IPS DF 4.7 (cell line): ENCODE data around the gene FNDC5.

ENCODE experiments used
- DNase-seq: peaks from one replicate; pipeline ENCODE4 v3.0.0-alpha.2; 2013; ENCODE audit warnings: low spot score; ENCODE audit errors: extremely low read depth

The FNDC5 gene

DNA sequence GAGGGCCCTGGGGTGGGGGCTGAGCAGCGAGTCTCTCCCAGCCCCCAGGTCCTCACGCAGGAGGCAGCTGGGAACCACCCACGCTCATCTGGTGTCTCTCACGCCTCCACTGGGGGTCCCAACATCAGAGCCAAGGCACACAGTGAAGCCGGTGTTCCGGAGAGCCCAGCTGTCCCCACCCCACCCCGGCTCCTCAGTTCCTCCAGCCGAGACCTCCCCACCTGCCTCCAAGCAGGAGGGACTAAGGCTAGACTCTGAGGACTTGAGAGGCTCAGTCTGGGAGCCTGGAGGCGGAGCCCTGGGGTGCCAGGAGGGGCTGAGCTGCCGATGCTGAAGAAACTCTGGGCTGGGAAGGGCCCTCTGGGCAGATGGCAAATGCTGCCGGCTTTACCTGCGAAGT is 14.0 kb upstream of the FNDC5 start:
- no peak for DNase-seq

DNA sequence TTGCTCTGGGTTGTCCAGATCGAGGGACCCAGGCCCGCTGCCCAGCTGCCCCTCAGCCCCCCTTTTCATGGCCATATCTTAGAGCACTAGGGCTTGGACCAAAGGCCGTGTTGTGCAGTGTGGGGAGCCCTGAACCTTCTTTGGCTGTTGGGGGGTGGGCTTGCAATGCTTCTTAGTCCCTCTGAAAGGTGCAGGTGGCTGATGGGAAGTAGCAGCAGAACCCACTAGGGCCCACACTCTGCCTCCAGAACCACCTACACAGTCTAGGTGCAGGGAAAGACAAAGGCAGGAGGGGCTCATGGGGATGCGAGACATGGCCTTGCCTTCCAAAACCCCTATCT is 13.3 kb upstream of the FNDC5 start:
- DNase-seq = no peak

DNA sequence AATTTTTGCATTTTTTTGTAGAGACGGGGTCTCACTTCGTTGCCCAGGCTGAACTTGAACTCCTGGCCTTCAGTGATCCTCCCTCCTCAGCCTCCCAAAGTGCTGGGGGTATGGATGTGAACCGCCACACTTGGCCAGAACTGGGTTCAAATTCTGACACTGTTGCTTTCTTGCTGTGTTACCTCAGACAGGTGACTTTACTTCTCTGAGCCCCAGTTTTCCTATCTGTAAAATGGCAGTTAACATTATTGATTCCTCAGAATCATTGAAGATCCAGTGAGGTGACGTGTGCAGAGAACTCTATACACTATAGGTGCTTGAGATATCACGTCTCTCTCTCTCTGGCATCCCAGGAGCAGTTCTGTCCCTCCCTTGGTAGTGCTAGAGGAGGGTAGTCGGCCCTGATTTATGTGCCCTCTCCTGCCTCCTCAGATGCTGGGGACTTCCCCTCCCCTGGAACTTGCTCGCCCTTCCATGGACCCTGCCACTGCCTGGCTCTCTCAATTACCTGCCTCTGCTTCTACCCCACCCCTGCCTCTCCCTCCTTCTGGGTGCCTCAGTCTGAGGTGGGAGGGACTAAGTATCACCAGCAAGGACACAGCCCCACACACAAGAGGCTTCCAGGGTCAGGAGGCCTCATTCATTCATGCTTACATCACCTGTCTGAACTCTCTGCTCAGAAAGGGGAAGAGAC is 12.8 kb upstream of the FNDC5 start:
- no peak for DNase-seq

DNA sequence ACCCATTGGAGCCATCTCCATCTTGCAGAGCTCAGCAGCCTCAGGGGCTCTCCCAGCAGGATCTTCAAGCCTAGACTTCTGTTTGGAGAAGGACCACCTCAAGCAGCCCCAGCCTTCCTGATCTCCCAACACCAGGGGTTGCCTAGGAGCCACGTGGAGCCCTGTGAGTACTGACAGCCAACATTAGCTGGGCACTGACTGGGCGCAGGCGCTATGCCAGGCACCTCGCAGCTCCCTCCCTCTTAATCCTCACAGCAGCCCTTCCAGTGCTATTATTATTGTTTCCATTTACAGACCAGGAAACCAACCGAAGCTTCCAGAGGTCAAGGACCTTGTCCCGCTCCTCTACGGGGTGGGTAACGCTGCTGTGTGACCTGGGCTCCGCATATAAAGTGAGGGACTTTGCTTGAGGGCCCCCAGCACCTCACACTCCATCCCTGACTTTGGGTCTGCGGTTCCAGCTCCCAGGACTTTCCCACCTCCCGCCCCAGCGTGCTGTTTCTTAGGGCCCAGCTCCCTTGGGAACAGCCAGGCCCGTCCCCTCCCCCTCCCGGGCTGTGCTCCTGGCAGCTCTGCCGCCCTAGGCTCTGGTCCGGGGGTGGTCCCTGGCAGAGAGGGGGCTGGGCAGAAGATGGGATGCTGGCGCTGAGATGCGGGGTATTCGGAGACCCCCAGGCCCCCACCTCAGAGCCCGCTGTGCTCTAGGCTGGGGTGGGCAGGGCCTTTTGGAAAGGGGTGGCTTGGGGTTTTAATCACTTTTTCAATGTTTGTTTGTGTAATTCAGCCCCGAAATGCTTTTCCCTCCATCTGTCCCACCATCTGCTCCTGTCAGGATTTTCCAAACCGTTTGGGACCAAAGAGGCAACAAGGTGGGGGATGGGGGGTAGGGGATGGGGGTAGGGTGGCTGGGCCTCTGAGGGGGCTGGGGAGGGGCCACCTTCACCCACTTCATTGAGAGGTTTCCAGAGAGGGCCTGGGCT is 11.4 kb upstream of the FNDC5 start:
- no peak for DNase-seq

DNA sequence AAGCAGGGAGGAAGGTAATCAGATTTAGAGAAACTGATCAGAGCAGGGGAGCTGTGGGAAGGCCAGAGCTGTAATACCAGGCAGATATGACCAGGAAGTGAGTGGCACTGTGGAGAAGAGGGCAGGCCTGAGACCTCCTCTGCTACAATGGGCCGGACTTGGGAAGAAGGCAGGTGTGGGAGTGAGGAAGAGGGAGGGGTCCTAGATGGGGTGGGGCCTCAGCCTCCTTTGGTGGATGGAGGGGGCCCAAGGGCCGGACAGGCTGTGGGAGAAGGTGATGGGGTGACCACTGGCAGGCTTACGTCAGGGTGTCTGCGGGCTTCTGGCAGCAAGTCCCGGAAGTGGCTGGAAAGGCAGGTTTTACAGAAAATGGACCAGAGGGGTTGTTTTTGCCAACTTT is 10.6 kb upstream of the FNDC5 start:
- no peak for DNase-seq

DNA sequence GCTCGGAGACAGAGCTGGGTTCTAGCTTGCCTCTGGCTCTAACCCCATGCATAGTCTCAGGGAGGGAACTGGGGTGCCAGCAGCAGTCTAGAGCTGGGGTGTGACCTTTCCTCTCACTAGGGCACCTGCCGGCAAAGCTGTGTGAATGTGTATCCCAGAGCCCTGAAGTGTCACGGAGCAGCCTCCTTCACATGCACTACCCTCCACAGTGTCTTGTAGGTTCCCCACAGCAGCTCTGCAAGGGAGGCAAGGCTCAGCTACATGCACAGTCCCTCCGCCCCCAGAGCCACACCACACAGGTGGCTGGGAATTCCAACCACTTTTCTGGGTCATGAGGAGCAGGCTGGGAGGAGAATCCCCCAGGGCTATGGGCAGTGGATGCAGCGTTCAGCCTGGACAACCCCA is 7.9 kb upstream of the FNDC5 start:
- DNase-seq = no peak

DNA sequence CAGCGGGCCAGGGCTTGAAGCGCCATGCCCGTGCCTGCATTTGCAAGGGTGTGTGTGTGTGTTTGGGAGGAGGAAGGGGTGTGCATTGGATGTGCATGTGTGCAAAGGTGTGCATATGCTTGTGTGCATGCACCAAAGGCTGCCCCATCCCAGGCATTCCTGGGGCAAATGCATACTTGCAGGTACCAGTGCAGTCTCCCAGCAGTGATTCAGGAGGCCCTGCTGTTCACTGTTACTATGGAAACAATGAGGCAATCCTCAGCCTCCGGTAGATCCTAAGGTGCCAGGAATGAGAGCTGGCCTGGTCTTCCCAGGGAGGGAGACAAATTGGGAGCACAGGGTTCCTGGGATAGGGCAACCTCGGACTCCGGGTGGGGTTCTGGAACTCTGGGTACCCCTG is 7.5 kb upstream of the FNDC5 start:
- no peak for DNase-seq

DNA sequence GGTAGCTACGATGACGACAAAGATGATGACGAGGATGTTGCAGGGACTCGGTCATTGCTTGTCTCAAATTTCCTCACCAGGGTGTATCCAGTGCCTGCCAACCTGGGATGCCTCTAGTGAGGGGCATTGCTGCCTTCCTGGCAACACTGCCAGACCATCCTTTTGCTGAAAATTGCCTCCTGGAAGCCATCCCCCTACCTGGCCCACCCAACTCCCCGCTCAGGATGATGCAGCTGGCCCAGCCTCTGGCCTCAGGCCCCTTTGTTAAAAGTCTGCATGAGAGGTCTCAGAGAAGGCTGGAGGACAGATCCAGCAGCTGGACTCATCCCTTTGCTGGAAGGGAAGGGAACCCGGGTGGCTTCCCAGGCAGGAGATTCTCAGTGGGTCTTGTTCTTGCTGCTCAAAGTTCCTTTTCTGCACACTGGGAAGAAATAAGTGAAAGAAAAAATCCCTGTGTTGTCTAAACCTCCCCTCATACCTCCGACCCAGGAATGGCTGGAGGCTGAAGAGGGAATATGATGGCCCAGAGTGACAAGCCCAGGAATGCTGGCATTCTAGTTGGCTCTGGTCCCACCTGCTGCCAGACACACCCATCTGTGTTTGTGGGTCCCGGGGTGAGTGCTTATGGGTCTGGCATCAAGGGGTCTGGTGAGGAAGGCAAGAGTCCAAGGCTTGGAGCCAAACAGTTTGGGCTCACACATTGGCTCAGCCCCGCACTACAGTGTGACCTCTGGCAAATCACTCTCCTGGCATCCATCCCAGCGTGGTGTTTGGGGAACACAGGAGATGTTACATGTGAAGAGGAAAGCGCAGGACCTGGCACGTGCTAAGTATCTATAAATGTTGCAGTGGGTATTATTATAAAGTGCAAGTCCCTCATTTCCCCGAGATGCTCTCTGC is 6.7 kb upstream of the FNDC5 start:
- no peak for DNase-seq

DNA sequence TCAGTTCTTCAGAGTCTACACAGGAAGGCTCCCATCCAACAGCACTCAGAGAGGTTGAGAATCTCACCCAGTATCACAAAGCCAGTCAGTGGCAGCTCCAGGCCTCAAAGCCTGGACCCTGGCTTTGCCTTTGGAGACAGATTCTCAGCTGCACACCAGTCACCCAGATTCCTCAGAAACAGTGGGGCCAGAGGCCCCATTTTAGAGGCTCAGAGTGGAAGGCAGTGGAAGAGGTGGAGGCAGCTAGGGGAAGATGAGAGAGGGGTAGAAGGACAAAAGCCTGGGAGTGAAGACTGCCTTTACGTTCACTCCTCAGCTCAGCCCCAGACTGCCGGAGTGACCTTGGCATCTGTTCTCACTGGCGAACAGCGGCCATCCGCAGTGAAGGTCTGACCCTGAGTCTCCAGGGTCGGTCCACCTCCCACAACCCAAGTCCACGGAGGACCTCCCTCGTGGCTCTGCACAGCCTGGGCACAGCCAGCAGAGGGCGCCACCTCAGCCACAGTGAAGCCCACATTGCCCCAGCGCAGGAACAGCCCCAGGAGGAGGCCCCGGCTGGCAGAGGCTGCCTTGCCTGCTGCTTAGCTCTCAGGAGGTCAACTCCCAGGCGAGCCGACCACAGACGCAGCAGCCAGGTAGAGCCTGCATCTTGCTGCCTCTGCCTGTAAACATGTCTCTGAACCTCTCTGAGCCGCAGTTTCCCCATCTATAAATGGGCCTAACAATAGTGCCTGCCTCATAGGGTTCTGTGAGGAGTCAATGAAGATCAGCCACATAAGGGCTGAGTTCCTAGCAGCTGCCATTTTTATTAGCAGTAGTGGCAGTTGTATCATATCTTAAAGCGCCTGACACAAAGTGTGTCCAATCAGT is 5.9 kb upstream of the FNDC5 start:
- no peak for DNase-seq

DNA sequence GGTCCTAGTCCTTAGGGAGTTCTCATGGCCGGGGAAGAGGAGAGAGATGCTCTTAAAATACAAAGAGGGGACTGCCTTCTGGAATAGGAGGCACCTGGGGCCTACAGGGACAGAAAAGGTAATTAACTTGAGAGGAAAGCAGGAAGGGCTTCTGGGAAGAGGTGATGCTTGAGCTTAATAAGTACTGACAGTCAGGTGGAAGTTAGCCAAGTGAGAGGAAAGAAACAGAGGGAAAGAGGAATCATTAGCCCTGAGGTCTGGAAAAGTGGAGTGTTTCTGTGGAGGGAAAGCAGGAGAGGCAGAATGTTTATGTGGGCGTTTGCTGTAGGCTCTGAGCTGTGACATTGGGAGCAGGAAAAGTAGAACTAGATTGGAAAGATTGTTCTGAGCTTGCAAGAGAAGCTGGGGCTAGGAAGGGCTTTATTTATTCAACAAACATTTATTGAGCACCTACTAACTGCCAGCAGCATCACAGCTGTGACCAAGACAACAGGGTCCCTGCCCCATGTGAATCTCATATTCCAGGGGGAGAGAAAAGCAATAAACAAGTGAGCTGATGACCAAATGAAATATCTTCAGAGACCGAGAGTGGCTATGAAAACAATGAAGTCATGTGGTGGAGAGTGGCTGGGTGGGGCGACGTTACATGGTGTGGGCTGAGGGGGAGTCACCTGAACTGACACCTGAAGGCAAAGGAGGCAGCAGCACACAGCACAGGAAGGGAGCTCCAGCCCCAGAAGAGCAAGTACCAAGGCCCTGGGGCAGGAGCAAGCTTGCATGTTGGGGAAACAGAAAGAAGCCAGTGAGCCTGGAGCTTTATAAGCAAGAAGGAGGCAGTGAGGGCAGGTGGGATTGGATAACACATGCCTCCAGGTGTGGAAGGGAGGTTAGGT is 4.4 kb upstream of the FNDC5 start:
- DNase-seq = no peak

DNA sequence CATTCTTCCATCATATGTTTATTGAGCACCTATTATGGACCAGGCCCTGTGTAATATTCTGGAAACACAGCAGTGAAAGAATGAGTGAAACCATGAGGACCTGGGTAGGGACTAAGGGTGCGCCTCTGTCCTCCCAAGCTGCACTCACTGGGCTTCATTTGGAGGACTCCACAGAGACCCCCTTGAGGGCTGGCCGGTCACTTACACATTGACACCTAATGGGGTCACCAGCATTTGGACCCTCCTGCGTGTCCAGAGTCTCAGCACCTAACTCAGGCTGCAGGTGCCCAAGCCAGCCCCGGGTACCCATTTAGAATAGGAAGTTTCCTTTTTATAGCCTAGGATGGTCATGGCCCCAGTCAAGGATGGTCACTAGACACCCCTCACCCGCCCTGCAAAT is 2.8 kb upstream of the FNDC5 start:
- DNase-seq = no peak

DNA sequence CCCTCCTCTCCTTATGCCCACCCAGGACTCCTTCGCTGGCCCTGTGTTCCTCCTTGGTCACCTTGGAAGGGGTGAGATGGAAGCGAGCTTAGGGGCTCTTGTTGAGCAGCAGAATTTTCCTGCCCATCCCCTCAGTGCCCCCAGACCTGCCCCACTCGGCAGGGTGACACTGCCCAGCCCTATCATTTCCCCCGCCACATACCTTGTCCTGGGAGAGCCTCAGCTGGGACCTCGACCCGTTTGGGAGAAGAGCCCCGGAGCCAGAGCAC is 1.4 kb upstream of the FNDC5 start:
- no peak for DNase-seq

DNA sequence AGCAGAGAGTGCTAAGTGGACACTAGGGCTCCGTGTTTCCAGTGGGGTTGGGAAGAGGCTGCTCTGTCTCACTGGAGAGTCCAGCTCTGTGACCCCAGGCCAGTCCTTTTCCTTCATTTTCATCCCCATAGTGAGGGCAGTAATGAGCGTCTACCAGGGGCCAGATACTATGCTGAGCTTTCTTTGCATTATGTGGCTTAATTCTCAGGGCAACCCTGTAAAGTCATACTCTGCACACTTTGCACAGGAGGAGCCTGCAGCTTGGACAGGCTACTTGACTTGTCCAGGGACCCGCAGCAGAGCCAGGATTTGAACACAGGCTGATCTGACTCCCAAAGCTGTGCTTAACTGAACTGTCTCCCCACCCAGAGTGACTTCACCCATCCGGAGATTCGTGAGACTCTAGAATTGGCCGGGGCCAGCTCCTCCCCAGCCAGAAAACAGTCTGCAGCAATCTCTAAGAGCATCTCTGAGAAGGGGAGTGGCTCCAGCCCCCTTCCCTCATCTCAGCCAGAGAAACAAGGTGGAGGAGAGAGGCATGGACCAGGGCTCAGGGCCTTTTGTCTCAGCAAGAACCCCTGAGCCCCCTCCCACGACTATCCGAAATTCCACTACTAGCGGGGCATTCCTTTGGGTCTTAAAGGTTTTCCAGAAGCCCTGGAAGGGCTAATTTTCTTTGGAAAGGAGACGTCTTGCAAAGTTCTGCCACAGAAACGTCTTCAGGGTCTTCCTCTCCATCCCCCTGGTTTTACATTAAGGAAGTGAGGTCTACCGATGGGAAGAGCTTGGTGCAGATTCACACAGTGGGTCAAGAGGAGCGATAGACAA is 866 bp upstream of the FNDC5 start:
- no peak for DNase-seq

DNA sequence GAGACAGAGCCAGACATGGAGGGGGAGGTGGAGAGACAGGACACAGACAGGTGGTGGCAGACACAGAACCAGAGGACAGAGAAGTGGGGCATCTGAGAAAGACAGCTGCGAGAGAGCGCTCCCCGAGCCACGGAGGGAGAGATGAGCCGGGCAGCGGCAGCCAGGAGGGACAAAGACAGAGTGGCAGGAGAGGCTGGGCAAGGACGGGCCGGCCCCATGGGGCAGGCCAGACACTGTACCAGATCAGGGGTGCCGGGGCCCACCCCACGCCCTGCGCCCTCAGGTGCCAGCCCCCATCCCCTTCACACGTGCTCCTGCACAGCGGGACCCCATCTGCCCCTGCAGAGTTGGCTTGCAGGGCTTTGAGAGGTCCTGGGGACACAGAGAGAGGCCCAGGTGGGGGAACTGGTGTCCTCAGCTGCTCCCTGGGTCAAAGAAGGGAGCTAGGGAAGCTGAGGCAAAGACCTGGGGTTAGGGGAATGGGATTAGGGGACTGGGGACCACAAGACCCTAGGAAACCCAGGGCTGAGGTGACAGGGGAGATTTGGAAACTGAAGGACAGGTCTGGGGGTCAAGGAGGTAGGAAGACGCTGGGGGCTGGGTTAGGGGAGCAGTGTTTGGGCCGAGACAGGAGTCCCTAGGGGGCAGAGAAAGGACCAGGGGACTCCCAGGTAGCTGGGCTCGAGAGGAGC is 643 bp downstream of the FNDC5 start:
- no peak for DNase-seq

DNA sequence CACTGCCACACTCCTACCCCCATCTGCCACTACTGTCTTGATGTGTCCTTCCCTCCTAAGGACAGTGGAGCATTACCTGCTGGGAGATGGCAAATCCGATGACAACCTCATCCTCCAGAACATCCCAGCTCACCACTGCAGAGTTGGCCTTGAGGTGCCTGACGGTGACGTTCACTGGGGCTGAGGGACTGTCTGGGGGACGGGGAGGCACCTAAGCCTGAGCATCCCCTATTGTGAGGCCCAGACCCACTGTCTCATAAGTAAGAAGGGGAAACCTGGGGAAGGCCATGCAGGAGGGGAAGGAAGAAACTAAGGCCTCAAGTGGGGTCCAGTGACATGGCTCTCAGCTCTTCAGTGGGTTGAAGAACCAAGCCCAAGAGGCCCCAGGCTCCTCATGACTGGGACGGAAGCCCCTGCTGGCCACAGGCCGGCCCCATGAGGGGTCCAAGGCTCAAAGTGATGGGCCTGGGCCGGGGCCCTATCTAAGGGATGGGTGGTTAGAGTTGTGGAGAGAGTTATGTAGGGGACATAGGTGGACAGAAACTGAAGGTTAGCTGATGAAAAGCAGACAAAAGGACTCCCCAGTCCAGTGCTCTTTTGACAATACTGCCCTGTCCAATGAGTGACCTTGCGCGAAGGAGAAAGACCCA is 1.8 kb downstream of the FNDC5 start:
- no peak for DNase-seq

DNA sequence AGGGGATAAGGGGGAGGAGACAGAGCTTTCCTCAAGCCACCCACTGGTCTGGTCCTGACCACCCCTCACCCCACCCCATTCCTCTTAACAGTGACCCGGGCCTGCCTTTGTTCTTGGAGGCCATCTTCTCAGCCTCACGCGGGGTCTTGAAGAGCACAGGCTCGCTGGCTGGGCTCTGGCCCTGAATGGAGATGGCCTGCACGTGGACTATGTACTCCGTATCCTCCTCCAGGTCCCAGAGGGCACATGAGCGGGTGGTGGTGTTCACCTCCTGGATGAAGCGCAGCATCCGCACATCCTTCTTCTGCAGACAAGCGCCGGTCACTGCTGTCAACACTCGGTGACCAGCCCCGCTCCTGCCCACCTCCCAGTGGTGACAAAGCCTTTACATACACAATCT is 2.6 kb downstream of the FNDC5 start:
- no peak for DNase-seq

DNA sequence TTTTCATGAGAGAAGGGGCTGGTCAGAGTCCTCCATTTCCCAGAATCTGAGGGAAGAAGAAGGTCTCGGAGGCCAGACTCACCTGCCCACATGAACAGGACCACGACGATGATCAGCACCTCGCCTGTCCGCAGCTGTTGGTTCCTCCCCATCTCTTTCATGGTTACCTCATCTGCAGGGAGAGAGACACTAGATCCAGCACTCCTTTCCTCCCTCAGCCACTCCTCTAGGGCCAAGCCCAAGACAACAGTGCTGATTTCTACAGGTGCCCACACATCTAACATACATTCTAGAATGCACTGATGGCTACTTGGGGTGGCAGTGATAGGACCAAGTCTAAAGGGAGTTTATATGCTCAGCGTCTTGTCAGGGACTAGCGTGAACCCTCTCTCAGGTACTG is 3.0 kb downstream of the FNDC5 start:
- DNase-seq = no peak

DNA sequence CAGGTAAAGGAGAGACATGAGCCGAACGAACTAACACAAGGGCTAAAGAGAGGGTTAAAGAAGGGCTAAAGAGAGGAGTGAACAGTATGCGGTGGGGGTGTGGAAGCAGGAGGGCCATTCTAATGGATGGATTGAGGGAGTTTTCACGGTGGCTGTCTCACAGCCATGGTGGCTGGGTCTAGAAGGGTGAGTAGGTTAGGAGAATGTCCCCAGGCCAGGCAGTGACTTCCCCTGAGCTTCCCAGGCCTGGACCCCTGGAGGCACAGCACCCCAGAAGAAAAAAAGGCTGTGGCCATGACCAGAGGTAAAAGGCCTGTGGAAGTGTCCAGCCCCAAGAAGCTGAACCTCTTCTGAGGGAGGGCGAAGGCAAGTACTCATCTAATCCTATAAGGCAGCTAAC is 3.6 kb downstream of the FNDC5 start:
- DNase-seq = no peak
